Choroid plexus epithelial cell (primary cell): ENCODE results near the gene ZNF716.
"Not testable (repeated sequence)": the region's sequence is repeated elsewhere in the genome, so short reads cannot be mapped to it uniquely, and the experiment has no call there.

Experiments
- DNase-seq: peaks from one replicate; pipeline ENCODE4 v3.0.0-alpha.2; 2010; ENCODE audit warnings: low read depth
- H3K4me3 ChIP-seq: 2 replicates; pipeline ENCODE4 v1.5.1; 2011; ENCODE audit warnings: low read depth, mild to moderate bottlenecking, control low read depth, low read length, moderate library complexity
- CTCF ChIP-seq: conservative IDR thresholded peaks from 2 replicates; pipeline ENCODE4 v1.5.1; 2011; ENCODE audit warnings: low read depth, mild to moderate bottlenecking, control low read depth, inconsistent platforms, low read length, moderate library complexity

The ZNF716 gene

GRCh38 chr7:57487957-57488356 lies 38.0 kb downstream of the ZNF716 start:
- H3K4me3 ChIP-seq: no peak overlapping the region
- TF ChIP-seq CTCF: no peak
- no peak for DNase-seq

GRCh38 chr7:57495111-57495510 lies 45.1 kb downstream of the ZNF716 start:
- not testable (repeated sequence) for H3K4me3 ChIP-seq, DNase-seq

- TF ChIP-seq CTCF: no peak
- H3K4me3 ChIP-seq: no peak overlapping the region
- no peak for DNase-seq
These were observed 46.4 kb downstream of the ZNF716 start for GRCh38 chr7:57496395-57496794.

- no peak for DNase-seq
- H3K4me3 ChIP-seq: no peak overlapping the region
- TF ChIP-seq CTCF: no peak
These were observed 55.2 kb downstream of the ZNF716 start for GRCh38 chr7:57505176-57505575.
